Measurements from ENCODE around the gene DNM3.

The DNM3 gene

GRCh38 chr1:171835891-171836290 is 5.4 kb upstream of the DNM3 start:
- TF ChIP-seq CTCF (conservative IDR thresholded peaks at IDR 0.05; ENCODE audit: low read depth, low read length): no peak
- H3K4me3 ChIP-seq (ENCODE audit: low read length): no peak overlapping the region
- DNase-seq (ENCODE audit: low read depth): no peak

- H3K4me3 ChIP-seq (ENCODE audit: low read length): peak overlapping the region; percentile 71
- no peak for DNase-seq (ENCODE audit: low read depth)
- TF ChIP-seq CTCF (conservative IDR thresholded peaks at IDR 0.05; ENCODE audit: low read depth, low read length): no peak
These were observed 848 bp downstream of the DNM3 start for GRCh38 chr1:171841931-171842761.

GRCh38 chr1:171844381-171844780 is 3.1 kb downstream of the DNM3 start:
- H3K4me3 ChIP-seq (ENCODE audit: low read length): no peak overlapping the region

GRCh38 chr1:171845998-171846397 is 4.7 kb downstream of the DNM3 start:
- H3K4me3 ChIP-seq (ENCODE audit: low read length): no peak overlapping the region
- DNase-seq (ENCODE audit: low read depth): no peak
- no peak for TF ChIP-seq CTCF (conservative IDR thresholded peaks at IDR 0.05; ENCODE audit: low read depth, low read length)

More at GRCh38 chr1:171844381-171844780, 3.1 kb downstream of the DNM3 start:
- DNase-seq (ENCODE audit: low read depth): no peak
- TF ChIP-seq CTCF (conservative IDR thresholded peaks at IDR 0.05; ENCODE audit: low read depth, low read length): no peak

GRCh38 chr1:171849245-171849898 is 8.1 kb downstream of the DNM3 start:
- no peak overlapping the region for H3K4me3 ChIP-seq (ENCODE audit: low read length)
- DNase-seq (ENCODE audit: low read depth): no peak
- no peak for TF ChIP-seq CTCF (conservative IDR thresholded peaks at IDR 0.05; ENCODE audit: low read depth, low read length)

GRCh38 chr1:171850651-171851350 is 9.5 kb downstream of the DNM3 start:
- DNase-seq (ENCODE audit: low read depth): no peak
- no peak overlapping the region for H3K4me3 ChIP-seq (ENCODE audit: low read length)
- TF ChIP-seq CTCF (conservative IDR thresholded peaks at IDR 0.05; ENCODE audit: low read depth, low read length): no peak
